H1 (cell line): ENCODE measurements around the gene PCDHGA1. TPM values are rescaled to one million over a fixed set of nuclear protein-coding genes. Genes with fewer than 3 reads are reported as not detected.
A peak's percentile ranks its signal among the peaks of the same experiment; 100 is the strongest.

ENCODE experiments used
- BACH1 ChIP-seq: IDR thresholded peaks from 2 replicates; pipeline ENCODE4 v1.6.1; 2012; ENCODE audit warnings: low read length, improper control_type of control experiment
- CHD1 ChIP-seq: IDR thresholded peaks from 2 replicates; pipeline ENCODE4 v1.6.1; 2012; ENCODE audit warnings: low read depth, low read length, improper control_type of control experiment
- EGR1 ChIP-seq: IDR thresholded peaks from 2 replicates; pipeline ENCODE4 v1.6.1; 2011; ENCODE audit warnings: low read depth, low read length, borderline replicate concordance
- EZH2 ChIP-seq: fragments of 200-600 bp; sonication (generic); IDR thresholded peaks from 2 replicates; pipeline ENCODE4 v1.7.1; 2012; ENCODE audit warnings: low read depth, mild to moderate bottlenecking, moderate library complexity, low read length, inconsistent platforms; ENCODE audit not compliant: severe bottlenecking
- JUND ChIP-seq: IDR thresholded peaks from 2 replicates; pipeline ENCODE4 v1.6.1; 2011; ENCODE audit warnings: mild to moderate bottlenecking, improper control_type of control experiment, low read length
- POLR2A ChIP-seq, 2 experiments: IDR thresholded peaks; 1 replicate in 1 of 2; 2 replicates in 1 of 2; pipeline ENCODE4 v1.6.1; 2011; ENCODE audit warnings: low read depth in 2 of 2, low read length in 2 of 2, mild to moderate bottlenecking in 2 of 2; ENCODE audit errors: control extremely low read depth in 1 of 2
- RNF2 ChIP-seq: fragments of 200-900, 300-1000 bp; sonication (generic); IDR thresholded peaks from 2 replicates; pipeline ENCODE4 v1.7.1; 2016; ENCODE audit warnings: borderline replicate concordance, low read depth, mild to moderate bottlenecking, antibody characterized with exemption, low read length; ENCODE audit not compliant: poor library complexity, severe bottlenecking; ENCODE audit errors: missing control alignments
- SIRT6 ChIP-seq: IDR thresholded peaks from one replicate; pipeline ENCODE4 v1.7.1; 2012; ENCODE audit warnings: low read length, inconsistent platforms
- polyA plus RNA-seq, 7 experiments: library from polyadenylated mRNA; depleted of rRNA in 3 of 7; stranded (reverse) in 5 of 7; unstranded in 2 of 7; fragments of >200 nt in 5 of 7; fragments of 200-250 nt in 2 of 7; gene quantifications; 1 replicate in 5 of 7; 2 replicates in 1 of 7; 4 replicates in 1 of 7; pipeline versions ENCODE4 v1.2.1 to v1.2.3, GENCODE V29; 2011 to 2013; ENCODE audit warnings: missing spikeins in 2 of 7, mixed read lengths in 2 of 7
- total RNA-seq: library from RNA; stranded (reverse); fragmentation: NEBNext Ultra II Directional; extraction: Animal tissue kit (Norgen Biotek cat#: 25700); gene quantifications from 2 replicates; pipeline ENCODE4 v1.2.1, GENCODE V29; 2021
- TF ChIP-seq, protein P1 (sequence below): fragments of 300-600 bp; sonication (generic); IDR thresholded peaks from 2 replicates; pipeline ENCODE4 v1.7.1; 2012; ENCODE audit warnings: low read length, moderate library complexity, mild to moderate bottlenecking, inconsistent platforms; ENCODE audit not compliant: insufficient replicate concordance

The PCDHGA1 gene
- total and polyA plus RNA-seq, 2 of the 8 experiments (the other 6 are each of a cell fraction or from before 2014, with no cell fraction given): 0.57 to 0.89 TPM

DNA sequence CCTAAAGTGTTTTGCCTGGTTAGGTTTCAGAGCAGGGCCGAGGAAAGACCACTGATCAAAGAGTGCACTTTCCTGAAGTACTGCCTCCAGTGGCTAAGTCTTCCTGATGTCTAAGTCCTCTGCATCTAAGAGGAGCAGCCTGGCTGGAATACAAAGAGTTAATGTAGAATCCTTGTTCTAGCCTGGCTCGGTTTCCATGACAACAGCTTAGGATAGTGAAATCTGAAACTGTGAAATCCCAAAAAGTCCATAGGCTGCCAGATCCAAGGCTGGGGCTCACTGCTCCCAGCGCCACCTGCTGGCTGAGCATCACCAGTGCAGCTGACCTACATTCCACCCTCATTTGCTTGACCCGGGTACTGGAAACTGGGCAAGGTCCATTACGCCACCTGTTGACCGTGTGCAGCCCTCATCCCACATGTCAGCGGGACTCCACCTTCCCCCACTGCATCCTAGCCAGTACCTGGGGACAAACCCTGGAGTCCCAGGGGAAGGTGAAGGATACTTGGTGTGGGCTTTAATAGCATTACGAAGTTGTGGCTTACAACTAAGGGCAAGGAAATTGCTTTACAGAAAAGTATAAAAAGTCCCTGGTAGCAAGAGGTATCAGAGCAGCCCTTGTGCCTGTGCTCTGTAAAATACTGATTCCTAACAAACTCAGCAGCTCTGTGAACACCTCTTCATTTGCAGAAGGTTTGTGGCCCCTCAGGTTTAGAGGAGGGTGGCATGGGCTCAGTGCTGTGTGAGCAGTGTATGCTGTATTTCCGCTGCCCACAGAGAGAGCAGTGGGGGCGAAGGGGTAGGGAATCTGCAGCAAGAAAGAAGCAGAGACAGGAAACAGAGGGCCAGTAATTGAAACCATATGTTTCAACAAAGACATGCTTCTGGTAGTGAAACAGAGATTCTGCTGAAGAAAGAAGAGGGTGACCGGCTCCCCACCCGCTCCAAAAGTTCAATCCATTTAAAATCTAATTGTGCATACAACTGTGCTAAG, 194.6 kb downstream of the PCDHGA1 start (continued):
- TF ChIP-seq, protein P1, sequence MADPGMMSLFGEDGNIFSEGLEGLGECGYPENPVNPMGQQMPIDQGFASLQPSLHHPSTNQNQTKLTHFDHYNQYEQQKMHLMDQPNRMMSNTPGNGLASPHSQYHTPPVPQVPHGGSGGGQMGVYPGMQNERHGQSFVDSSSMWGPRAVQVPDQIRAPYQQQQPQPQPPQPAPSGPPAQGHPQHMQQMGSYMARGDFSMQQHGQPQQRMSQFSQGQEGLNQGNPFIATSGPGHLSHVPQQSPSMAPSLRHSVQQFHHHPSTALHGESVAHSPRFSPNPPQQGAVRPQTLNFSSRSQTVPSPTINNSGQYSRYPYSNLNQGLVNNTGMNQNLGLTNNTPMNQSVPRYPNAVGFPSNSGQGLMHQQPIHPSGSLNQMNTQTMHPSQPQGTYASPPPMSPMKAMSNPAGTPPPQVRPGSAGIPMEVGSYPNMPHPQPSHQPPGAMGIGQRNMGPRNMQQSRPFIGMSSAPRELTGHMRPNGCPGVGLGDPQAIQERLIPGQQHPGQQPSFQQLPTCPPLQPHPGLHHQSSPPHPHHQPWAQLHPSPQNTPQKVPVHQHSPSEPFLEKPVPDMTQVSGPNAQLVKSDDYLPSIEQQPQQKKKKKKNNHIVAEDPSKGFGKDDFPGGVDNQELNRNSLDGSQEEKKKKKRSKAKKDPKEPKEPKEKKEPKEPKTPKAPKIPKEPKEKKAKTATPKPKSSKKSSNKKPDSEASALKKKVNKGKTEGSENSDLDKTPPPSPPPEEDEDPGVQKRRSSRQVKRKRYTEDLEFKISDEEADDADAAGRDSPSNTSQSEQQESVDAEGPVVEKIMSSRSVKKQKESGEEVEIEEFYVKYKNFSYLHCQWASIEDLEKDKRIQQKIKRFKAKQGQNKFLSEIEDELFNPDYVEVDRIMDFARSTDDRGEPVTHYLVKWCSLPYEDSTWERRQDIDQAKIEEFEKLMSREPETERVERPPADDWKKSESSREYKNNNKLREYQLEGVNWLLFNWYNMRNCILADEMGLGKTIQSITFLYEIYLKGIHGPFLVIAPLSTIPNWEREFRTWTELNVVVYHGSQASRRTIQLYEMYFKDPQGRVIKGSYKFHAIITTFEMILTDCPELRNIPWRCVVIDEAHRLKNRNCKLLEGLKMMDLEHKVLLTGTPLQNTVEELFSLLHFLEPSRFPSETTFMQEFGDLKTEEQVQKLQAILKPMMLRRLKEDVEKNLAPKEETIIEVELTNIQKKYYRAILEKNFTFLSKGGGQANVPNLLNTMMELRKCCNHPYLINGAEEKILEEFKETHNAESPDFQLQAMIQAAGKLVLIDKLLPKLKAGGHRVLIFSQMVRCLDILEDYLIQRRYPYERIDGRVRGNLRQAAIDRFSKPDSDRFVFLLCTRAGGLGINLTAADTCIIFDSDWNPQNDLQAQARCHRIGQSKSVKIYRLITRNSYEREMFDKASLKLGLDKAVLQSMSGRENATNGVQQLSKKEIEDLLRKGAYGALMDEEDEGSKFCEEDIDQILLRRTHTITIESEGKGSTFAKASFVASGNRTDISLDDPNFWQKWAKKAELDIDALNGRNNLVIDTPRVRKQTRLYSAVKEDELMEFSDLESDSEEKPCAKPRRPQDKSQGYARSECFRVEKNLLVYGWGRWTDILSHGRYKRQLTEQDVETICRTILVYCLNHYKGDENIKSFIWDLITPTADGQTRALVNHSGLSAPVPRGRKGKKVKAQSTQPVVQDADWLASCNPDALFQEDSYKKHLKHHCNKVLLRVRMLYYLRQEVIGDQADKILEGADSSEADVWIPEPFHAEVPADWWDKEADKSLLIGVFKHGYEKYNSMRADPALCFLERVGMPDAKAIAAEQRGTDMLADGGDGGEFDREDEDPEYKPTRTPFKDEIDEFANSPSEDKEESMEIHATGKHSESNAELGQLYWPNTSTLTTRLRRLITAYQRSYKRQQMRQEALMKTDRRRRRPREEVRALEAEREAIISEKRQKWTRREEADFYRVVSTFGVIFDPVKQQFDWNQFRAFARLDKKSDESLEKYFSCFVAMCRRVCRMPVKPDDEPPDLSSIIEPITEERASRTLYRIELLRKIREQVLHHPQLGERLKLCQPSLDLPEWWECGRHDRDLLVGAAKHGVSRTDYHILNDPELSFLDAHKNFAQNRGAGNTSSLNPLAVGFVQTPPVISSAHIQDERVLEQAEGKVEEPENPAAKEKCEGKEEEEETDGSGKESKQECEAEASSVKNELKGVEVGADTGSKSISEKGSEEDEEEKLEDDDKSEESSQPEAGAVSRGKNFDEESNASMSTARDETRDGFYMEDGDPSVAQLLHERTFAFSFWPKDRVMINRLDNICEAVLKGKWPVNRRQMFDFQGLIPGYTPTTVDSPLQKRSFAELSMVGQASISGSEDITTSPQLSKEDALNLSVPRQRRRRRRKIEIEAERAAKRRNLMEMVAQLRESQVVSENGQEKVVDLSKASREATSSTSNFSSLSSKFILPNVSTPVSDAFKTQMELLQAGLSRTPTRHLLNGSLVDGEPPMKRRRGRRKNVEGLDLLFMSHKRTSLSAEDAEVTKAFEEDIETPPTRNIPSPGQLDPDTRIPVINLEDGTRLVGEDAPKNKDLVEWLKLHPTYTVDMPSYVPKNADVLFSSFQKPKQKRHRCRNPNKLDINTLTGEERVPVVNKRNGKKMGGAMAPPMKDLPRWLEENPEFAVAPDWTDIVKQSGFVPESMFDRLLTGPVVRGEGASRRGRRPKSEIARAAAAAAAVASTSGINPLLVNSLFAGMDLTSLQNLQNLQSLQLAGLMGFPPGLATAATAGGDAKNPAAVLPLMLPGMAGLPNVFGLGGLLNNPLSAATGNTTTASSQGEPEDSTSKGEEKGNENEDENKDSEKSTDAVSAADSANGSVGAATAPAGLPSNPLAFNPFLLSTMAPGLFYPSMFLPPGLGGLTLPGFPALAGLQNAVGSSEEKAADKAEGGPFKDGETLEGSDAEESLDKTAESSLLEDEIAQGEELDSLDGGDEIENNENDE: no peak
- TF ChIP-seq CHD1: no peak
- TF ChIP-seq SIRT6: no peak
- TF ChIP-seq POLR2A (IDR thresholded peaks at IDR 0.05; ENCODE audit: control extremely low read depth in 1 of 2, low read depth in 2 of 2, low read length in 2 of 2): no peak
- TF ChIP-seq EGR1: no peak
- no peak for TF ChIP-seq RNF2
- no peak for TF ChIP-seq BACH1
- no peak for TF ChIP-seq EZH2
- 0 out of 2 replicates have a peak, but pooled peaks have one; percentile 53 for TF ChIP-seq JUND
